Thyroid gland (tissue), 4 donors: ENCODE data around the gene HNRNPA3.

Experiments
- CTCF ChIP-seq, 6 experiments: fragments of 200-600 bp in 3 of 6; fragments of 450-650 bp in 3 of 6; sonication (generic) in 3 of 6; IDR thresholded peaks; one replicate each; pipeline ENCODE4 v1.5.1; 2016 to 2019; ENCODE audit warnings: antibody characterized with exemption in 6 of 6, mild to moderate bottlenecking in 2 of 6, inconsistent platforms in 1 of 6, moderate library complexity in 1 of 6
- POLR2A ChIP-seq, 2 donors: fragments of 450-650 bp; IDR thresholded peaks; one replicate each; pipeline ENCODE4 v1.6.1; 2017; ENCODE audit warnings: antibody characterized with exemption in 2 of 2, mild to moderate bottlenecking in 2 of 2, moderate library complexity in 1 of 2

GRCh38 chr2:177265824-177266817 lies 53.5 kb downstream of the HNRNPA3 start:
- TF ChIP-seq POLR2A (IDR thresholded peaks at IDR 0.05): peak in 1 of 2 donors; percentile 11
- no peak for TF ChIP-seq CTCF (IDR thresholded peaks at IDR 0.05)
